Muscle of arm (tissue), 12 donors: ENCODE measurements around the gene RBP2. TPM values are rescaled to one million over a fixed set of nuclear protein-coding genes. Genes with fewer than 3 reads are reported as not detected.

Experiments
- DNase-seq: peaks from one replicate; pipeline ENCODE4 v3.0.0-alpha.2; 2013
- polyA plus RNA-seq, 12 donors: library from polyadenylated mRNA; unstranded; fragments of 120-200 nt; gene quantifications; one replicate each; pipeline ENCODE4 v1.2.1, GENCODE V29; 2013; ENCODE audit not compliant: insufficient read length in 12 of 12

Gene RBP2
- polyA plus RNA-seq, 12 donors: 0.26 to 23.5 (median 0.57) TPM; not detected in 7

DNA sequence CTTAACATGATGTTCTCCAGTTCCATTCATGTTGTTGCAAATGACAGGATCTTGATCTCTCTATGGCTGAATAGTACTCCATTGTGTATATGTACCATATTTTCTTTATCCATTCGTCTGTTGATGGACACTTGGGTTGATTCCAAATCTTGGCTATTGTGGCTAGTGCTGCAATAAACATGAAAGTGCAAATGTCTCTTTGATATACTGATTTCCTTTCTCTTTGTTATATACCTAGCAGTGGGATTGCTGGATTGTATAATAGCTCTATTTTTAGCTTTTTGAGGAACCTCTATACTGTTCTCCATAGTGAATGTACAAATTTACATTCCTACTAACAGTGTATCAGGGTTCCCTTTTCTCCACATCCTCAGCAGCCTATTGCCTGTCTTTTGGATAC, 5.9 kb upstream of the RBP2 start:
- DNase-seq: no peak

- DNase-seq: no peak
These were observed 4.8 kb upstream of the RBP2 start for GRCh38 chr3:139481116-139481515.

DNA sequence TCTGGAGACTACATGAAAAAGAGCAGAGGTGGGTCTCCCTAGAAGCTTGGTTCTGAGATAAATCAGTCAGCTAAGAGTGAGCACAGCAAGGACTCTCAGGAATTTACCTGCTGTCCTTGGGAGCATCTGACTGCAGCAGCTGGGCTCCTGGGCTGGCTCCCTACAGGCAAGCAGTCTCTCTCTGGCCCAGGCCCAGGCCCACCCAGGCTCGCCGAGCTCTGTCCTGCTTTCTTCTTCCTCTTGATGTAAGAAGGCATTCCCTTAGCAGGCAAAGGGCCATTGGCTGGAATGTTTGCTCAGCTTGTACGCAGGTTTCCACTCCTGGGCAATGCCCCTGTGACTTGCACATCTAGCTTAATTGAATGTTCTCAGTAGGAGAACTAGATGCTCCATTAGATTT, 4.3 kb upstream of the RBP2 start:
- no peak for DNase-seq

DNA sequence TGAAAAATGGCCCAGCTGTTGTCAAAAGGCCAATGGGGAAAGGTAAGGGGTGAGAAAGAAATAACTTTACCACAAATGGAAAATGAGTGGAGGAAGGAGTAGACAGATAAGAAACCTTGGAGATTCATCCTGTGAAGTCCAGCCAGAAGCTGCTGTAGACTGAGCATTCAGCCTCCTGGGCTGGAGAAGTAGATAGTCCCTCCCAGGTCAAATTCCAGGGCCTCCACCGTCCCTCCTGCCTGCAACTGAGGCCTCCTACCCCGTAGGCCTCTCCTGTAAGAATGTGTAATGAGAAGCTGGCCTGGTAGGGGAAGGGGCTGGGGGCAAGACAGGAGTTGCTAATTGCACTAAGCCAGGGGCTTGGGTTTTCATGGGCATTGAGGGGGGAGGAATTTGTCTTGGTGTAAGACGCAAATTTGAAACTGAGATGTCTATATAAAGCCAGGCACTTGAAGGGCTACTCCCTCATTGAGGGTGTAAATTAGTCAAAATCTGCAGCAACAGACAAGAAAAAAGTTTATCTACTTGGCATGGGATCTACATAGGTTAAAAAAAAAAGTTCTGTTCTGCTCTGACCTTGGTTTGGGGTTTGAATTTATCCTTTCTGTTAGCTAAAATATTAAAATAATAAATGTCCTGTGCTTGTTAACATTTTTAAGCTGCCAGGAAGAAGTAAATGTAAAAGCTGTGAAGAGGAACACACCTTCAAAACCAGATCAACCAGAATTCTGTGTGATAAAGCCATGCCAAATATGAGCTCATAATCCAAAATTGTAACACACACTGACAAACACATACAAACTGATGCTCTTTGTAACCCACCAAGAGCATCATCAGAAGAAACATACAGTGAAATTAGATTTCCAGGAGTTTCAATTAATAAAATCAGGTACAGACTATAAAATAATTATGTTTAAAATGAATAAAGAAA, 1.7 kb upstream of the RBP2 start:
- DNase-seq: no peak

DNA sequence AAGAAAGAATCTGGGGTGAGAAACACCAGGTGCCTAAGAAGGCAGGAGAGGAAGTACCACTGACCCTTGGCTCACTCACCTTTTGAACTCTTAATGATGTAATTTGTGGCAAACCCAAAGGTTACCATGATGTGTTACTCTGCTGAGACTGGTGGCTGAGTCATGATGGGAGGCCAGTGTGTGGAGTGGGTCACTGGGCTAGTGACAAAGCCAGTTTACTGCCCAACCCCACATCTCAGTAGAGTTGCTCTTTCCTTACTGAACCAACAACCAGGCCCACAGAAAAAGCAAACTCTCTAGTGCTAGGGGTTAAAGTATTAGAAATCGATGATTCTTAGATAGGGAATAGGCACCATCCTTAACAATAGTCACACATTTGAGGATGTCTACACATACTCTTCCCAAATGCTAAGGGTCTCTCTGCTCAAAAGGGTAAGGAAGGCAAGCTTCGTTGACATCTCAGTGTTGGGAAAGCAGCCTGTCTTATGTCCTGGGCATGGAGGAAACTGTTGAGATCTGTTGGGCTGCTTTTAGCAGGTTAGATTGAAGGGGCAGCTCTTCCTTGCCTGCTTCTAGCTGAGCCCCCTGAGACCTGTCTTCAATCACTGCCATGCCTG, 3.1 kb downstream of the RBP2 start:
- DNase-seq: no peak

- DNase-seq: no peak
These were observed 3.8 kb downstream of the RBP2 start for GRCh38 chr3:139472380-139473010.

- no peak for DNase-seq
These were observed 6.1 kb downstream of the RBP2 start for GRCh38 chr3:139470199-139470598.

DNA sequence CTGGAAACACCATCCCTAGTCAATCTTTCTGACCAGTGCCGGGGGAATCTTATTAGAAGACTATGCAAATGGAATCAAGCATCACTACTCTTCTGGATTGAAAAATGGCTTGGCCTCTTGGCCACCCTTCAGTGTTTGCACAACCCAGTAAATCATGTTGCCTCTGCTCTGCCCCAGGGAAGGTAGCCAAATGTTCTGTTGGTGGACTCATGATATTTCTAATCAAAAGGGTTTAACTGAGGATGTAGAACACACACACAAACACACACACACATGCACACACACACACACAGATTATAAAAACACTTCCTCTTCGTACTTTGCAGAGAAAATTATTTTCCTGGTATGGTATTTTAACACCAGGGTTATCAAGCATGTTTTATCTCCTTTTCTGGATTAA, 7.9 kb downstream of the RBP2 start:
- DNase-seq: no peak

DNA sequence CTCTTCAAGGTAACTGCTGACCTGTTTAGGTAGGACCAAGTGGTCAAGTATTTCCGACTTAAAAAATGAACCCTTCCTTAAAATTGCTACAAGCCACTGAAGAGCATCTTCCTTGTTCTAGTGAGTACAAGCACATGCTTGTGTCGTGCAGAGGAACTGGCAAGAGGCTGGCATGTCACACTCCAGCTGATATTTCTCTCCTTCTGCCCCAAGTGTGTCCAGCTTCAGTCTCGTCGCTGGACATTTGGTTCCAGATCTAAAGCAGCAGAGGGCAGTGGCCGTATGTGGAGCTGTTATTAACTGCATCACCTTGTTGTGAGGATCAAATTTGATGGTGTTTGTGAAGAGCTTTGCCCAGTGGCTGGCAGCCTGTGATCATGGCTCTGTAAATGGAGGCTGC, 10.0 kb downstream of the RBP2 start:
- DNase-seq: no peak

- no peak for DNase-seq
These were observed 10.7 kb downstream of the RBP2 start for GRCh38 chr3:139465636-139466035.

DNA sequence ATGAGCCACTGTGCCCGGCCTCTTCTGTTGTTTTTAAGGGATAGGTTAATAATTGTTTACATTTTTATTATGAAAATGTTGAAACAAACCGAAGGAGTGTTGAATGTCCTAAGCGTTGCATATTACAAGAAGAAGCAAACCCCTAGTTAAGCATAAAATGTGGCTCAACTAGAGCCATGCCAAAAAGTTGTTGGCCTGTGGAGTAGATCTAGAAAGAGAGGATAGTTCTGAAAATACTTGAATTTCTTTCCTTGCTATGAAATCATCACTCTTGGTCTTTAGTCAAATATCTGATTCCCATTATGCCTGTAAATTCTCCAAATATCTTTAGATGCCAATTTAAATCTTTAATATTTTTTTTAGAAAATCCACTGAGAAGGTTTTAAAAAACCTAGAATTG, 12.8 kb downstream of the RBP2 start:
- peak; percentile 43 for DNase-seq

DNA sequence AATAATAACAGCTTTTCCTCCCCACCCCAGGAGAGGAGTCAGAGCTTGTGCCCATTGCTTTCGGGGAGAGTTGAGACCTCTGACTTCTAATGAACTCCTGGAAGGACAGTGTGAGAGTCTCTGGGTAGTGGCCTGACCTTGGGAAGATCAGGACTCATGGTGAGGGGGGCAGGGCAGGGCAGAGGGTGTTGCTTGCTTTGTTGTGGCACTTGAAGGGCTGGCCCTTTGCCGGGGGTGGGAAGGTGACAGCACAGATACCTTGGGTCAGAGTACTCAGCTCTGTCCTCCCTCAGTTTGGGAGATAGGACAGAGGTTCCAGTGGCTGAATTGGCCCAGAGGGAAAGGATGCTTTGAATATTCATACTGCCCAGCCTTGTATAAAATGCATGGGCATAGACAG, 15.8 kb downstream of the RBP2 start:
- no peak for DNase-seq

GRCh38 chr3:139460076-139460475, 16.2 kb downstream of the RBP2 start:
- DNase-seq: peak; percentile 57

- DNase-seq: no peak
These were observed 18.0 kb downstream of the RBP2 start for GRCh38 chr3:139458348-139458747.

DNA sequence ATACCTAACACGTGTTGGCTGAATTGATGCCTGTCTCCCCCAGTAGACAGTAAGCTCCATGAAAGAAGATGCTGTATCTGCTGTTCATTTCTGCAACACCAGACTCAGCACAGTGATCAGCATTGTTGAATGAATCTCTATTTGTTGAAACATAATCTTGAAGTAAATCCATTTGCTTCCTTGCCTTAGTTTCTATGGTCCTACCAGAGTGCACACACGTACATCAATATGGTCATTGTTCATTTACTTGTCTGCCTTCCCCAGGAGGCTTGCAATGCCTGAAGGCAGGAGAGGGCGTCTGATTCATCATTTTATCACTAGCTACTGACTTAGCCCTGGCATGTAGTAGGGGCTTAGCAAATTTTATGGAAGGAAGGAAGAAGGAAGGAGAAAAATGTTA, 19.2 kb downstream of the RBP2 start:
- no peak for DNase-seq

- DNase-seq: no peak
These were observed 19.9 kb downstream of the RBP2 start for GRCh38 chr3:139456386-139456785.

DNA sequence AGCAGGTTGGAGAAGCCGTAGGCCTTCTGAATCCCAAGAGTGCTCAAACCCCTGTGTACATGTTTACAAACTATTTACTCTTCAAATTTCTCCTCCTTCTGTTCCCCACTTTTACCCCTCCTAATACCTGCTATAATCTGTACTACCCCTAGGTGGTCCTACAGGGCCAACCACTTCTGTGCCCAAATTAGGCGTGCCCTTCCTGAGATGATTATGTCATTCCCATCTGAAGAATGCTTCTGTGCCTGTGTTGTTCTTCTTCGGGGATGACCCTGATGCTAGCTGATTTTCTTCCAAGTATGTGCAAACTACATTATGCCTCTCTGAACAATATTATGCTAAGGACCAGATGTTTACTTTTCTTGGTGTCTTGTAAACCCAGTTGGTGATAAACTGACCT, 20.5 kb downstream of the RBP2 start:
- DNase-seq: no peak

DNA sequence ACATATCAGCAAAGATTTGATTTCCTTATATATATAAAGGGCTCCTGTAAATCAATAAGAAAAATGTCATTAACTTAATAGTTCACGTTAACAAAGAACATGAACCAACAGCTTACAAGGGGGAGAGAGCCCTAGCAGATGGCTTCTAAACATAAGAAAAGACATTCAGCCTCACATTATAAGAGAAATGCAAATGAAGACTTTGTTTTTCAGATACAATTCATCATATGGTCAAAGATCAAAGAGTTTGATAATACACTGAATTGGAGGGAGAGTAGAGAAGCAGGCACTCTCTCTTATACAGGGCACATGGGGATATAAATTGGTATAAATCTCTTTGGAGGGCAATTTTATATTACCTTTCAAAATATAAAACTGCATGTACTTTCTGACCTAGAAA, 21.1 kb downstream of the RBP2 start:
- no peak for DNase-seq

GRCh38 chr3:139454346-139454745, 22.0 kb downstream of the RBP2 start:
- DNase-seq: no peak

DNA sequence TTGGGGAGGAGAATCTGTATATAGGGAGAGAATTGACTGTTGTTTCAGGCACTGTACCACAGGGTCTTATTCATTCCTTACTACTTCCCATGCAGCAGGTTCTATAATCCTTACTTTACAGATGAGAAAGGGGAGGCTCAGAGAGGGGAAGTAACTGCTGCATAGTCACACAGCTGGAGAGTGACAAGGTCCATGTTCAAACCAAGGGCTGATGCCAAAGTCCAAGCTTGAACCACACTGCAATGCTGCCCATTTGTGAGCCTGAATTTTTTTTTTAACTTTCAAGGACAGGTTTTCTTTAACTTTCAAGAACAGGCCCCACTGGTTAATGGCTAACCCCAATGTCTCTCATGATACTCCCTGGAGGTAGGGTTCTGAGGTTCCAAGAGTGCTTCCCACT, 26.2 kb downstream of the RBP2 start:
- no peak for DNase-seq

- no peak for DNase-seq
These were observed 26.8 kb downstream of the RBP2 start for GRCh38 chr3:139449566-139449965.

DNA sequence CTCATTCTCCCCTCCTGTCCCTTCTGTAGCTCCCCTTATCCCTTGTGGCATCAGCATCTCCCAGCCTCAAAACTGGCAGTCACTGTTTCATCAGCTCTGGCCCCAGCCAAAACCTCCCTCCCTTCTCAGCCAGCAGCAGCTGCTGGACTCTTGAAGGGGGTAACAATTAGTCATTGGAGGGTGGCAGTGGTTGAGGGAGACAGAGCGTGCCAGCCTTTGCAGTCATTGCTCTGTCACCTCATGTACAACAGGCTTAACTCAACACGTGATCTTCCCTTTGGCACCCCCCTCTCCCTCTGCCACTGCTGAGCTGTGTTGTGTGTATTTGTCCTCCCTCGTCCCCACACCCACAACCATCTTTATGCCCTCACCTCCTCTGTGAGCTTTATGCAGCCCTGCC, 28.2 kb downstream of the RBP2 start:
- DNase-seq: no peak

GRCh38 chr3:139447486-139447885, 28.8 kb downstream of the RBP2 start:
- no peak for DNase-seq
